HG03095 (cell line): ENCODE data around the gene CXCL12.

Experiments used
- ATAC-seq: cut with Tn5 transposase; IDR thresholded peaks from one replicate; pipeline ENCODE4 v1.9.1; 2021; ENCODE audit warnings: moderate library complexity; ENCODE audit not compliant: unreplicated experiment

The CXCL12 gene

DNA sequence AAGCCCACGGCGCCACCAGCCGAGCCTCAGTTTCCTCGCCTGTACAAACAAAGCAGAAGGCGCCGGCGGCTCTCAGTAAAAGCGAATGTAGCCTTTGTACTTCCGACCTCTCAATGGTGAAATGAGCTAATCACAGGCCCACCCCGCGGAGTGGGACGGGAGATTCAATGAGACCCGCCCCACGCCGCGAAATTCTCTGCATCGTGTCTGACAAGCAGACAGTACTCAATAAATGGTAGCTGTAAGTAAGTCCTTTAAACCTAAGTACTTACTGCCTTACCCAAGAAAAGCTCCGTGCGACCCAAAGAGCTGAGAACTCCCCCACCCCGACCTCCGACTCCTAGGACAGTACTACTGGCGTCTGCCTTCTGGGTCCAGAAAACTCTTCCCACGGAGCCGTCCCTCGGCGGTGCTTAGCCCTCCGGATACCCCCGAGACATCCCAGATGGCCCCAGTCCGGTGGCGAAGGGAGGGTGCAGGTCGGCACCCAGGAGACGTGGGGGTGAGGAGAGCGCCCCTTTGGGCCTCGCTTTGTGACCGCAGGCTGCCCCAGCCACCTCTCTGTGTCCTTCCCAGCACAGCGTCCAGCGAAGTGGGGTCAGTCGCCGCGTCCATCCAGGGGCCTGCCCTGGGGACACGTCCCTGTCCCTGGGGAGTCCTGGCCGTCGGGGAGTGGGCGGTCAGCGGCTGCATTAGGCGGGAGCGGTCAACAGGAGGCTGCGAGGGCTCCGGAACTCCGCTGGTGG lies 972 bp upstream of the CXCL12 start:
- no peak for ATAC-seq

DNA sequence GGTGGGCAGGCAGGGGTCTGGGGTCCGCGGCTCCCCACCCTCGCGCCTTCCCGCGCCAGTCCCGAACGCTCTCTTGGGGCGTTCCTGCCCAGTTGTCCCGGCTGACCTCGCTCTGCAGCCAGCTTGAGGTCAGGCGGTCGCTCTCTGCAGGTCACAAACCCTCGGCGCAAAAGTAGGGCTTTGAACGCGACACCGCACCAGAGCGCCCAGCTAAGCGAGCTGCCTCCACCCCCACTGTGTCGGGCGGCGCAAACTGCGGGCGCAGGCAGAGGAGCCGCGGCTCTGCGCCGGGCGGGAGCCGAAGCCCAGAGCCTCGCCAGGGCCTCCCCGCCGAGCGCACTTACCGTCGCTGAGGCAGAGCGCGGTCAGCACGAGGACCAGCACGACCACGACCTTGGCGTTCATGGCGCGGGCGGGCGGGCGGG lies 284 bp downstream of the CXCL12 start:
- no peak for ATAC-seq

DNA sequence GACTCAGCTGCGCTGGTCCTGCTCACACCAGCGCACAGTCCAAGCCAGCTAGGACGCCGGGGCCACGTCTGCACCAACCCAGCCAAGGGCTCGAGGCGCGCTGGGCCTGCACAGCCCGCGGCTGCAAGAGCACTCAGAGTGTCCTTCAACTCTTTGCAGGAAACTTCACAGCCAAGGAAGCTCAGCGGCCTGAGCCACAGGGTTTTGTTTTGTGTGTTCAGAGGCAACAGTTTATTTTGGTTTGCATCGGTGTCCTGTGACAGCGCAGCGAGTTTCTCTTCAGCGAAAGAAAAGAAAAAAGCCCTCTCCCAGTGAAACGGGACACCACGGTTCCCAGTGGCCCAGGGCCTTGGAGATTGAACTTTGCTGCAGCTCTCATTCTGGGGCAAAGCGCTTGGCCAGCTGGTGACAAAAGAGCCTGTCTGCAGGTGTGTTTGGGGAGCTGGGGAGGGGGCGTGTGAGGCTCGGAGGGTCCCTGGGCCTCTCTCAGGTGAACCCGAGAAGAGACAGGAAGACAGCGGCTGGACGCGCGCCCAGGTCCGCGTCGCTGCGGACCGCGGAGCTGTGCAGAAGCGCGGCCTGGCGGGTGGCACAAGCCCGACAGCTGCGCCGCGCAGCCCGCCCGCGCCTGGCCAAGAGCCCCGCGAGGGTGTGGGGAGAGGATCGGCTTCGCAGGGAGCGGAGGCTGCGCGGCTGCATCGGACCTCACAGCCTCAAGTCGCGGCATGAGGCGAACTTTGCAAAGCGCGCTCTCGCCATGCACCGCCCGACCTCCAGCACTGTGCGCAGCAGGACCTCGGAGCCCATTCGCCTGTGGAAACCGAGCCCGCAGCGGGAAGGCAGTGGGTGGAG lies 922 bp downstream of the CXCL12 start:
- ATAC-seq: no peak

DNA sequence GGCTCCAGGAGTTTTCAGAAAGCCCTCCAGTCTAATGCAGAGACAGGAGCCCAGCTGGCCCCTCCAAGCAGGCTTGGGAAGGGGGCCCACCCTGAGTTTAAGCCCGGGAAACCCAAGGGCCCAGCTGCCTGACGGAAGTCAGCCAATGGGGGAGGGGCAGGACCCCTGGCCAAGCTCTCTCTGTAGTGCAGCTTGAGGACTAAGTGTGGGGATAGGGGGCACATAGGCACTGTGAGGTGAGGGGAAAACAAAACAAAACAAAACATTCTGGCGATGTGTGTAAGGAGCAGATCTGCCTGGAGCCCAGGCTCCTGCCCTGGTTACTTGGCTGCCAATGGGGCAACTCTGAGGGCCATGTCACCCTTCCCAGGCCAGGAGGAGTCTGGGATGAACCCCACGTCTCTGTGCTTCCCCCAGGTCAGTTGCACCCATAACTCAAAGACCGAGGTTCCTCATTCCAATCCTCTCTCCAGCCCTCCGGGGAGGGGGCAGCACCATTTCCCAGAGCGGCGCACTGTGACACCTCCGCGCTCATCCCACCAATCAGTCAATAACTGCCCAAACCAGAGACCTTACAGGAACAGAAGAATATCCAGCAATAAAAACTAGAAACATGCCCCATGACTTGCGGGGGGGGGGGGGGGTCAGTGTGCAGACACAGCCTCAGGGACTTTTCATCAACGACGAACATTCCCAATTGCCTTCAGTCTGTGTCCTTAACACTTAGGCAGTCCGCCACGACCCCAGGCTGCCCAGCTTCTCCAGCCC lies 1.7 kb downstream of the CXCL12 start:
- no peak for ATAC-seq

DNA sequence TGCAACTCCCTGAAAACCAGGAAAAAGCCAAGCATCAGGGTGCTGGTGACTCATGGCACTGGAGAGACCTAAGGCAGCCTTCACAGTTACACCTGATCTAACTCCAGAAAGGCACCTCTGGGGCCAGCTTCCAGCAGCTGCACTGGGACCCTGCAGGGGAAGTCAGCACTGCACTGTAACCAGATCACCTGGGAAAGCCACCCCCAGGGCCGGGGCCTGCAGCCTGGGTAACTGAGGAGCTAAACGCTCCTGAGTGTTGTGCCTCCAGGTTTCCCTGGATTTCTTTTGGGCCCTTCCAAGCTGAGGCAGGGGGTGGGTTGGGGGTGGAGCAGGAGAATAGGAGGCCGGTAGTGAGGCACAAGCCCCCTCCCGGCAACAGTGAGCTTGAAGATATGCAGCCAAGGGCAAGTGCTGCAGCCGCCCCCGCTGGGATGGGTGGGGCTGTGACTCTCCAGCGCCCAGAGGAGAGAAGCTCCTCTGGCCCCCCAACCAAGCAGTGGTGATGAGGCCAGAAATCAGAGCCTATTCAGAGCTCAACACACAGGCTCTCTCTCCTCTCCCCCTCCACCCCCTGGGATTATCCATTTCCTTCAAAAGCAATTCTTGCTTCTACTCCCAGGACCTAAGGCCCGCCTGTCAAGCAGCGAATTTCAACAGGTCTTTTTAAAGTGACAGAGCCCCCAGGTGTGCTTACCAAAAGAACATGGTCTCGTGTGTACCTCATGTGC lies 2.6 kb downstream of the CXCL12 start:
- no peak for ATAC-seq

DNA sequence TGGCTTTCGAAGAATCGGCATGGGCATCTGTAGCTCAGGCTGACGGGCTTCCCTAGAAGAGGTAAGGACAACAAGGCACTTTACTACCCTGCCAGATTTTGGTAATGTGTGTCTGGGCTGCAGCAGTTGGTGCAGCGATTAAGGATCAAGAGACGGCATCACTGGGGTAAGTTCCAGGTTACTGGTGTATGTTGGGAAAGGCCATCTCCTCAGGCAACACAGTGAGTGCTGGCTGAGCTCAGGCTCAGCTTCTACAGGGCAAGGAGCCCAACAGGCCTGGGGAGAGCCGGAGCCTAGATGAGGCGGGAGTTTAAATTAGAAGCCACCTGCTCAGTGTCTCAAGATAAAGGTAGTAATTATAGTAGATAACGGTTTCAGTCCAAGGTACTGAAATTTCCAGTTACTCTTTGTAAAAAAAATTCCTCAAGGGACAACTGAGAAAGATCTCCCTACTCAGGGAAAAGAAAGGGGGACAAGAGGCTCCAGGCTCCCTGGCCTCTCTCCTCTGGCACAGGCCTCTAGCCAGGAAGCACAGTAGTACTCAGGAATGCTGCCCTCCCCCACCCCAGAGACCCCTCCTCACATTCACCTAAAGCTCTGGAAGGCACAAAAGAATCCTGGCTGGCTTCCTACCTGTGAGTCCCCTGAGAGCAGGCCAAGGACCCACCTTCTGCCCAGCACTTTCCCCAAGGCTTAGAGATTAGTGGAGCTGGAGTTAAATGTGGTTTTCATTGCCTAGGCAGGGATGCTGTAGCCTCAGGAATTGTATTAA lies 3.9 kb downstream of the CXCL12 start:
- no peak for ATAC-seq

DNA sequence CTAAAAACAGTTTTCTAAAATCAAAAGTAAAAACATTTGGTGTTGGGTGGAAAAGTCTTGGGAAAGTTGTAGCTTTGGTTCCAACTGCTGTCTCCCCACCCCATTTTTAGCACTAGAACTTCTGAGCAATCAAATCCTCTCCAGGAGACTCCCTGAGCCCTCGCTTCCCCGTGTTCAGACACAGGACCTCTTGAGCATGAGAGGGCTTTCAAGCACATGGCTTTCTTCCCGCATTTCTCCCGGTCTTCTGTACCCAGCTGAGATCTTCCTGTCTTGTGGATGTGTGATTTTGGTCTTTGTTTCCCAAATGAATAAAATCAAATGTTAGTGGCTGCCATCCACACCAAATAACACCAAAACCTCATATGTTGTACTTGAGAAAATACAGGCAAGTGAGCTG lies 5.0 kb downstream of the CXCL12 start:
- ATAC-seq: no peak

DNA sequence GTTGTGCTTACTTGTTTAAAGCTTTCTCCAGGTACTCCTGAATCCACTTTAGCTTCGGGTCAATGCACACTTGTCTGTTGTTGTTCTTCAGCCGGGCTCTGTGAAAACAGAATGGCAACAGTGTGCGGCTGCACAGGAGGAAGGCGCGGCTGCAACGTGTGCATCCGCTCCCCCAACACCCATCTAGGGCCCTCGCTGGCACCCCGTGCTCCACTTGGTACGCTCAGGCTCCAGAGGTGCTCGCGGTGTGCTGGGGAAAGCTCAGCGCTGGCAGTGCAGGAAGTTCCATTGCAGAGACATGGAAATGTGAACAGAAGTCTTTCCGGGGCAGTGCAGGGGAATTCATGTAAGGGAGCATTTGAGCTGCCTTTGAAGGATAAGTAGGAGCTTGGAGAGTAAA lies 6.3 kb downstream of the CXCL12 start:
- no peak for ATAC-seq

DNA sequence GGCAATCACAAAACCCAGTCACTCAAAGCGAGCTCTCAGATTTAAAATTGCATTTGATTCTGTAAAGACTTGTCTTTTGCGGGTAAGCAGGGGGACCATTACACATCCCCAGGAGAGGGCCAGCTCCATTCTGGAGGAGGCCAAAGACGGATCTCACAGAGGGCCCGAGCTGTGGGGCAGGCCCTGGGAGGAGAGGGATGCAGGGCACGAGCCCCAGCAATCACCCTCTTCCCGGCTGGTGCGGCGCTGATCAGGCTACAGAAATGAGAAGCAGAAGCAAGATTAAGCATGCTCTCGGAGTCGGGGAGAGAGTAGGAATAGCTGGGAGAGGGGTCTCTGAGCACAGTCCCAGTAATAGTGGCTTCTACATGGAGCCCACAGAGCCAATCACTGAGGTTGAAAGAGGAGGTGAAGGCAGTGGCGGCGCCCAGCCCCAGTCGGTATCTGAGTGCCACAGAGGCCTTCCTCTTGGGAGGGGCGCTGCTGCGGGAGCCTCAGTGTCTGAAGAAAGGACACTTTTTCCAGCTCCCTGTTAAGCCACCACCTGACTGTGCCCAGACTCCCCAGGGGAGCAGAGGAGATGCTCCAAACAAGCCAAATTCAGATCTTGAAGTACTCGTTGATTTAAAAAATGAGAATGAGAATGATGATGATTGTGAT lies 7.1 kb downstream of the CXCL12 start:
- no peak for ATAC-seq

DNA sequence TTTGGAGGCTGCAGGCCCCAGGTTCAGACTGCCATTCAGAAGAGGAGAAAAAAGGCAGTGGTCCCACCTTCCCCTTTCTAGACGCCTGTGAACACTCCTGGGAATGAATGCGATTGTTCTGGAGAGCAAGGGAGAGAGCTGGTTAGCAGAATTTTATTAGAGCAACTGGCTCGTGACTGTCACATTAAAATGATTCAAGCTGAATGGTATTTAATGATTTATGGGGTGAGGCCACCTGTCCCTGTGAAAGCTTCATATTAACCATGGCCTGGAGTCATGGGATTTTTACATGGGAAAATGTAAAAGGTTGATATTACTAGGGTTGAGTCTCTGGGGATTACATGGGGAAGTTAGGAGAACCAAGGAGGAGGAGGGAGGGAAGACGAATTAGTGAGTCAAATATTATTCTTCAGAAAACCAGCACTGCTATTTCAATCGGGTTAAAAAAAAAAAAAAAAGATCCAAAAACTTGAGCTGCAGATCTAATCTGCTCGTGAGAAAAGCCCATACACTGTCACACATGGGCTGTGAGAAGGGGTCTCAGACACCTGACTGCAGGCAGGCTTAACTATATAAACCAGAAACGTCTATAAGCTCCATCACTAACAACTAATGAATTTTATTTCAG lies 8.3 kb downstream of the CXCL12 start:
- ATAC-seq: no peak

DNA sequence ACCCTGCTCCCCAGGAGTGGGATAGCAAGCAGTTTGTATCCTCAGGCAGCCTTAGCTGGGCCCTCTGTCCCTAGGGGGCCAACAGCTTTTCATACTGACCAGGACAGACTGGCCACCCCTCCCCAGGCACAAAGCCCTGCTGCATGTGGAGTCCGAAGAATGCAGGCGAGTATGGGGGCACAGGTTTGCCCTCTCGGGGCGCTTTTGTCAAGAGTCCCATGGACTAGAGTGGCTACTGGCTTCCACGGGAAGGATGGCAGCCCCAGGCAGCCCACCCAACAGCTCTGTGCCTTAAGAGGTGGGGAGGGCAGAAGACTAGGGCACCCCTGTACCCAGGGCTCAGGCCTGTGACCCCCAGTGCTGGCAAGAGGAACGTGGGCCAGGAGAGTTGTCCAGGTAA lies 10.7 kb downstream of the CXCL12 start:
- ATAC-seq: no peak

DNA sequence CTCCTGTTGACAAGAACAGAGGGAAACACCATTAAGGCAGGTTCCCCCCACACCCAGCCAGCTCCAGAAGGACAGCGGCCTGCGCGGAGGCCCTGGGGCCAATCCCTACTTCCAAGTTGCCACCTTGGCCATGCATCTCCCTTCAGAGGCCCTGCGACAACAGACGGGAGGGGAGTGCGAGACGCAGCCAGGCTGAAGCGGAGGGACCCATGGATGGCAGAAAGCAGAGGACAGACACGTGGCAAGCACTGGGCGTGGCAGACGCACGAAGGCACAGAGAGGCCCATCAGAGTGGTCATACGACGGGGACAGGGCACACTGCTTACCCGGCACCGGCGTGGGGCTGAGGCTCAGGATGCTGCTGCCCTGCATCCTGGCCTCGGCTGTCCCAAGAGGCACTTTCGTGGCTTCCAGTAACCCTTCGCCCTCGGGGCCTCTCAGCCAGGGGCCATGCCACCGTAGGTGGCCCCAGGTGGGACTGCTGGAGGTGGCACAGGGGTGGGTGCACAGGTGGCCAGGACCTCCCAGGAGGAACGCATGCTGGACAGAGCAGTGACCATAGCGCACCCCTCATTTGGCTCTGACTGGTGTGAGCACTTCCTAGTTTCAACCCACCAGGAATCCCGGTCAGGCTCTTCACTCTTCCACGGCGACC lies 11.4 kb downstream of the CXCL12 start:
- no peak for ATAC-seq

DNA sequence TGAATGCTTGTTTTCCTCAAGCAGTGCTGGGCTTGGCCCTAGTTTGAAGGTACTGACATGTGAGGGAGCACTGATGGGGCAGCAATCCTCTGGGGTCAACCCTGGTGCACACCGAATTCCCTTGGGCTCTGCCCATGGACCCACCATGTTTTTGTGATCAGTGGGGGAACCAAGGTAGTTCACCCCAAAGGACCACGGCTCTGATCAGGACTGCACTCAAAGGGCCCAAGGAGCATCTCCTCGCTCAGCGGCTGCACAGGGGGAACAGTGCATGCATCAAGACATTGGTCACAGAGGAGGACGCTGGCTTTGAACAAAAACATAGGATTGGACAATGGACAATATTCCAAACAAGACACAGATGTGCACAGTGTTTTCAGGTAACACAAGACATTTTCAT lies 12.7 kb downstream of the CXCL12 start:
- no peak for ATAC-seq

DNA sequence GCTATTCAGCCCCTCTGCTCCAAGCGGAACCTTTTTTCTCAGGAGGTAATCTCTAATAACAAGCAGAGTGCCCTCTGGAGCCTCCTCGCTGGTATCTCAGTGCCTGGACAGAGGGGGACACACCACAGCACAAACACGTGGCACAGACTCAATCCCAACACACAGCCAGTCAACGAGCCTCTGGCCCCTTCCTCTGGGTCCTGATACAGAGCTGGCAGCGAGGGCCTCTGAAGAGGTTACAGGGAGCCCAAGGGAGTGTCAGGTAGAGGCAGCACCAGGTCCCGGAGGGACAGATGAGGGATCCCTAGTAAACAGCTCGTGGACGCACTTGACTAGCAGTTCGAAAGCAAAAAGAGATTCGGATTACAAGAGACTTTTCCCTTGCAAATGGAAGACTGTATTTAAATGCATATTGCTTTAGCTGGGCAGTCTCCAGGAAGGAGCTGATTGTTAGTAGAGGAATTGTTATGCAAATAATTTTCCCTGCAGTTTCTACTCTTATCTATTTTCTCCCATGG lies 14.1 kb downstream of the CXCL12 start:
- ATAC-seq: no peak

DNA sequence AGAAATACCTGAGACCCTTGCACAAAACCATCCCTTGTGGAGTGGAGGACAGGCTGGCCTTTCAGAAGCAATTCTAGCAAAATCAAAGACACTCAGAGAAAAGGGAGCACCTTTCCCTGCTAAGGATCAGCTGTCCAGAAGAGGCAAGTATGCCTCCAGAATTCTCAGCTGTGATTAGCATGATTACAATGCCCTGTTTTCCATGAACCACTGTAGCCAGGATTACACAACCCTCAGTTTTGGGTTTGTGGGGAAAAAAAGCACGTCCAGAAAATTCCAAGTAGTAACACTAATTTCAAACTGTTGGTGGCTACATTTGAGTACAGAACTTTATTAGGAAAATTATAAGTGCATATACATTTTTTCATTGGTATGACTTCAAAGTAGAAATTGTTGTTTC lies 15.0 kb downstream of the CXCL12 start:
- no peak for ATAC-seq

DNA sequence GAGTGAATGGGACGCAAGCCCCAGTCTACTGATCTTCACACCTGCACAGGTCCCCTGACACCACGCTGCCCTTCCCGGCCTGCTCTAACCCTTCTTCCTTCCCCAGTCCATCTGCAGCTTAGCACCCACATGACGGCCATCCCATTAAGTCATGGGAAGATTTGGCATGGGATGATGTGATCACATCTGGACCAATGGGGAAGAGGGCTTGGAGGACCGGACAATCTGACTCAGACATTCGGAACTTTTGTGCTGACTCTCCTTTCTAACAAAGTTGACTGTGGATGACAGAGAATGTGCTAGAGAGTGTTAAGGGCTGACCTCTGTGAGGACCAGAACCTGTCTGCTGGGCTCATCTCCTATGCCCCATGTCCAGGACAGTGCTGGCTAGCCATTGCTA lies 15.6 kb downstream of the CXCL12 start:
- ATAC-seq: no peak

DNA sequence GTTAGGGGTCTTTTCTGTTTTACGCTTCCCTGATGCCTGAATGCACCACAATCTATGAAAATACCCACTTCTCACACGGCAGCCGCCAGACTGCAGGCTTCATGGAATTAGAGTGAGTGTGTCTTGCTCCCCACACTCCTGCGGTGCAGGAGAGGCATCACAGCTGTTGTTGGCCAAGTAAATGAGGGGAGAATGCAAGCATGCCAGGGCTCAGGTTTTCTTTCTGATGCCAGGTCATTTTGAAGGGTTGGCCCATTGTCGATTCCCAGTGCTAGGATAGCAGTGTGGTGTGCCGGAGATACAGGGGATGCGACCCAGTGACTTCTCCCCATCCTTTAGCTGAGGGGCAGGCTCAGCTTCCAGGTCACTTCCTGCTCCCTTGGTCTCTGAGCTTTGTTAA lies 16.3 kb downstream of the CXCL12 start:
- ATAC-seq: no peak

DNA sequence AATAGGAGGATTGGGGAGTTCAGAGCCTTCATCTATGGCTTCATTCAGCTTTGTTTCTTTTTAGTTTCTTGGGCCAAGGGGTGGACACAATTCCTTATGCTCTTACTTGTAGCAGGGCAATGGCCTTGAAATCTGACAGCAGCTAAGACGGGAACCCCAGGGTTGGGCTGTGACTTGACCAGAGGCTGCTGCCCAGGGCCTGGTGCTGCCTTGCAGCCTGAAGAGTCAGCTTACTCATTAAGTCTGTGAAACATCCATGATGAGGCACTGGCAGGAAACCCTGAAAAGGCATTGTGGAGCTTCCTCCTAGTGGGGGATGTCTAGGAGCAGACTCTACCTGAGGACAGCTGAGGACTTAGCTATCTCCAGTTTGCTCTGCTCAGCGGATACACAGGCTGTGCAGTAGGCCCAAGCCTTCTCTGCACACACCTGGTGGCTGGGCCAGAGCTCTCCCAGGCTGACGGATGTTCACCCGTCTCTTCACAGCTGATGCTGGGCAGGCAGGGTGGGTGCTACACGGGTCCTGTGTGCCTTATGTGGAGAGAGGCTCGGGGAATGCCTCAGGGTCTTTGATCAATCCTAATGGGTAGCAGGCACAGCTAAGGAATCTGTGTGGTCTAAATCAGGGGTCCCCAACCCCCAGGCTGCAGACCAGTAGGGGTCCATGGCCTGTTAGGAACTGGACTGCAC lies 17.8 kb downstream of the CXCL12 start:
- no peak for ATAC-seq
